ENCODE results near the gene GABRR3.

The GABRR3 gene

DNA sequence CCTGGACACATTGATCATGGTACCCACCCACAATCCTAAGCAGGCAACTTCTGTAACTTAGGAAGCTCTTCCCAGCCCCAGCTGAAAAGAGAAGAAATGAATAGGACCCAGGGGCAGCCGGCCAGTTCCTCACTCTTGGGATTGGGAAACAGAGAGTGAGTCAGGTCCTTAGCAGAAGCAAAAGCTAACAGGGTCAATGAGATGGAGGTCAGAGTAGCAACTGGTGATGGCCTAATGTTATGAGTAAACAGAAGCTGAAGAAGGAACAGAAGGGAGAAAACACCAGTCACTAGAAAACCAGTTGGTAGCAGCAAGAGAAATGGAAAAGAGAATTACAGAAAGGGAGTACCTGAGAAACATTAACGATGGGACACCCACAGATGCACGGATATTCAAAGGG, 82.8 kb downstream of the GABRR3 start:
- no peaks in the 10 kb centered on the region for H3K9me3 ChIP-seq
- TF ChIP-seq, protein P1, sequence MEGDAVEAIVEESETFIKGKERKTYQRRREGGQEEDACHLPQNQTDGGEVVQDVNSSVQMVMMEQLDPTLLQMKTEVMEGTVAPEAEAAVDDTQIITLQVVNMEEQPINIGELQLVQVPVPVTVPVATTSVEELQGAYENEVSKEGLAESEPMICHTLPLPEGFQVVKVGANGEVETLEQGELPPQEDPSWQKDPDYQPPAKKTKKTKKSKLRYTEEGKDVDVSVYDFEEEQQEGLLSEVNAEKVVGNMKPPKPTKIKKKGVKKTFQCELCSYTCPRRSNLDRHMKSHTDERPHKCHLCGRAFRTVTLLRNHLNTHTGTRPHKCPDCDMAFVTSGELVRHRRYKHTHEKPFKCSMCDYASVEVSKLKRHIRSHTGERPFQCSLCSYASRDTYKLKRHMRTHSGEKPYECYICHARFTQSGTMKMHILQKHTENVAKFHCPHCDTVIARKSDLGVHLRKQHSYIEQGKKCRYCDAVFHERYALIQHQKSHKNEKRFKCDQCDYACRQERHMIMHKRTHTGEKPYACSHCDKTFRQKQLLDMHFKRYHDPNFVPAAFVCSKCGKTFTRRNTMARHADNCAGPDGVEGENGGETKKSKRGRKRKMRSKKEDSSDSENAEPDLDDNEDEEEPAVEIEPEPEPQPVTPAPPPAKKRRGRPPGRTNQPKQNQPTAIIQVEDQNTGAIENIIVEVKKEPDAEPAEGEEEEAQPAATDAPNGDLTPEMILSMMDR (IDR thresholded peaks at IDR 0.05): no peak
- H3K27ac ChIP-seq: no peak overlapping the region
- no peaks in the 10 kb centered on the region for H3K36me3 ChIP-seq
- no peaks in the 10 kb centered on the region for H3K4me1 ChIP-seq (ENCODE audit: control insufficient read depth in 1 of 2, insufficient read depth in 1 of 2, low read depth in 1 of 2, low read length in 1 of 2)
- H3K27me3 ChIP-seq: no peaks in the 10 kb centered on the region
- H3K4me3 ChIP-seq (ENCODE audit: low read depth in 1 of 2, low read length in 1 of 2): no peak overlapping the region

DNA sequence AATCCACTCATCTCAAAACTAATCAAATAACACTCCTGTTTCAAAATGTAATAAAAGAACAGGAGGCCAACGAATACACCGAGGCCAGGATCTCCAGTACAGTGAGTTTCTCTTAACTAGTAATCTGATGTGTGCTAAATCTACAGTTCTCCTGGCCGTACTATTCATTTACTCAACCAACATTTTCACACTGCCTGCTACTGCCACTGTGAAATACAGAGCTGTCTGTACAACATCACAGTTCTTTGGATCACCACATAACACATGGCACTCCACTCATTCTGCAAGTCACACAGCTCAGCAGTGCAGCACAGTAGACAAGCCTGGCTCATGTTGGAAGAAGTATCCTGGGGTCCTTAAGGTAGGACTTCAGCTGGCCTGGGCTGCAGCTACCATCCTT, 84.8 kb downstream of the GABRR3 start:
- no peaks in the 10 kb centered on the region for H3K4me1 ChIP-seq (ENCODE audit: control insufficient read depth in 1 of 2, insufficient read depth in 1 of 2, low read depth in 1 of 2, low read length in 1 of 2)
- TF ChIP-seq, protein P1 (IDR thresholded peaks at IDR 0.05): no peak
- H3K36me3 ChIP-seq: no peaks in the 10 kb centered on the region
- H3K27ac ChIP-seq: no peak overlapping the region
- H3K9me3 ChIP-seq: no peaks in the 10 kb centered on the region
- no peak overlapping the region for H3K4me3 ChIP-seq (ENCODE audit: low read depth in 1 of 2, low read length in 1 of 2)
- no peaks in the 10 kb centered on the region for H3K27me3 ChIP-seq

DNA sequence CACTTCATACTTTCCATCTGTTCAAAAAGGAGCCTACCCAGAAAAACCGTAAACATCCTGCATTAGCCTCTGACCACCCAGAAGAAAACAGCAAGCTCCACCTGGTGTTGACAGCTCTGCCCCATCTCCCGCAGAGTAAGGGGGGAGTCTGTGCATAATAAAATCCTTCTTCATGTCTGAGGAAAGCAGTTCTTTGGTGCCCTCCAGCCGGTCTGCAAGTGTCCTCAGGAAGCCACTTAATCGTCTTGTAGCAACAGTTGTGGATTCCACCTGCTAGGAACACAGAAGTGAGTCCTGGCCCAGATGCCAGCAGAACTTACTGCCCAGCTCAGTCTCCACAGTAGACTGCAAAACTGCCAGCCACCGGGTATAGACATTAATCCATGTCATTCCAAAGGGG, 85.4 kb downstream of the GABRR3 start:
- Histone ChIP-seq H3K27me3 (no peaks in the 10 kb centered on the region), H3K4me3 (ENCODE audit: low read depth in 1 of 2, low read length in 1 of 2) (no peak overlapping the region), H3K9me3 (no peaks in the 10 kb centered on the region), H3K4me1 (ENCODE audit: control insufficient read depth in 1 of 2, insufficient read depth in 1 of 2, low read depth in 1 of 2, low read length in 1 of 2) (no peaks in the 10 kb centered on the region), H3K27ac (no peak overlapping the region), H3K36me3 (no peaks in the 10 kb centered on the region)
- TF ChIP-seq, protein P1 (IDR thresholded peaks at IDR 0.05): no peak

DNA sequence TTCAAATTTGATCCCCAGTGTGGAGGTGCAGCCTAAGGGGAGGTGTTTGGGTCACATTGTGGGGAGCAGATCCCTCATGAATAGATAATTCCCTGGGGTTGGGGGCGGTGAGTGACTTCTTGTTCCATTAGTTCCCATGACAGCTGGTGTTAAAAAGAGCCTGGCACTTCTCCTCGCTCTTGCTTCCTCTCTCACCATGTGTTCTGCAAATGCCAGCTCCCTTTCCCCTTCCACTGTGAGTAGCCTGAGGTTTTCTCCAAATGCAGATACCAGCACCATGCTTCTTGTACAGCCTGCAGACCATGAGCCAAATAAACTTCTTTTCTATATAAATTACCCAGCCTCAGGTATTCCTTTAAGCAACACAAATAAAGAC, 86.0 kb downstream of the GABRR3 start:
- Histone ChIP-seq H3K4me3 (ENCODE audit: low read depth in 1 of 2, low read length in 1 of 2) (no peak overlapping the region), H3K9me3 (no peaks in the 10 kb centered on the region), H3K27ac (no peak overlapping the region), H3K4me1 (ENCODE audit: control insufficient read depth in 1 of 2, insufficient read depth in 1 of 2, low read depth in 1 of 2, low read length in 1 of 2) (no peaks in the 10 kb centered on the region), H3K27me3 (no peaks in the 10 kb centered on the region), H3K36me3 (no peaks in the 10 kb centered on the region)
- TF ChIP-seq, protein P1 (IDR thresholded peaks at IDR 0.05): no peak

DNA sequence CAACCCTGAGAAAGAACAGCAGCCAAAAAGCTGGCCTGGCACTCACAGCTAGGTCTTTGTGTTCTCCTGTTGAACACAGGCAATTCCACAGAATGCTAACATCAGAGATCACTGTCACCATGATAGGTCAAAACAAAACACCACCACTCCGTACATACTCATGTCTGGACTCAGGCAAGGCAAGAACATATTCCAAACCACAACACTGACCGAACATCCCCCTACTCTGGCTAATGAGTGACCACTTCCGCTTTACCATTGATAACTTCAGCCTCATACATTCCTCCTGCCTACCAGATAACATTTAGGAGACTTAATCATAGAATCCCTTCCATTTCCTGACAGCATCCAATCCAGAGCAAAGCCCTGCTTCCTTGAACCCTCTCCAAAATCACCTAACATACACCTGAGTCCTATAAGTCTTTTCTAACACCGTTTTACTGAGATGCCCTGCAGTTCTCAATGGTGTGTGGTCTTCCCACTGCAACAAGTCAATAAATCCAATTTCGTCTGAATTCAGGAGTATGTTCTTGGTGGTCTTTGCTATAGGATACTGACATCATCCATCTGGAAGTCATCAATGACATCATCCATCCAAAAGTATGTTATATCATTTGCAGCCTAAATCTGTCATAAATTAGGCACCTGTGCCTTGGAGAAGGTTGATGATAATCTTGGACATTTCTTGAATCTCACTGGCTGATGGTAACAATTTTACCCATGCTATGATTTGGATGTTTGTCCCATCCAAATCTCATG, 86.6 kb downstream of the GABRR3 start:
- Histone ChIP-seq H3K4me3 (ENCODE audit: low read depth in 1 of 2, low read length in 1 of 2) (no peak overlapping the region), H3K27me3 (no peaks in the 10 kb centered on the region), H3K27ac (no peak overlapping the region), H3K4me1 (ENCODE audit: control insufficient read depth in 1 of 2, insufficient read depth in 1 of 2, low read depth in 1 of 2, low read length in 1 of 2) (no peaks in the 10 kb centered on the region), H3K36me3 (no peaks in the 10 kb centered on the region), H3K9me3 (no peaks in the 10 kb centered on the region)
- TF ChIP-seq, protein P1 (IDR thresholded peaks at IDR 0.05): no peak

All from neutrophil (primary cell).